GM12878 (cell line): ENCODE results near the gene SLC9C1. TPM values are rescaled to one million over a fixed set of nuclear protein-coding genes. Genes with fewer than 3 reads are reported as not detected.

Experiments used
- ATAC-seq: fragments of 200-7000 bp; cut with Tn5 transposase; 3 replicates; pipeline ENCODE4 v1.9.1; 2020; ENCODE audit warnings: mild to moderate bottlenecking, moderate library complexity
- BruUV-seq: library from RNA; stranded (reverse); fragments of 400-500 nt; replicated peaks from 2 replicates; lab custom pipeline; 2021; lab: Mats Ljungman, UMichigan
- CTCF ChIA-PET: fragments of 300-600 bp; sonication (Branson Sonifier 250); formaldehyde crosslinking; extraction: SDS; loops from one replicate; lab custom pipeline; 2021; ENCODE audit warnings: inconsistent platforms; lab: Yijun Ruan, JAX
- POLR2A ChIA-PET: fragments of 350-600 bp; formaldehyde crosslinking; extraction: SDS; loops from one replicate; lab custom pipeline; 2021; ENCODE audit warnings: inconsistent platforms; lab: Charles Lee
- RAD21 ChIA-PET: fragments of 300-600 bp; sonication (Branson Sonifier 250); formaldehyde crosslinking; loops from one replicate; lab custom pipeline; 2023; ENCODE audit warnings: antibody characterized with exemption; ENCODE audit not compliant: unreplicated experiment; lab: Charles Lee
- SMC1A ChIA-PET: fragments of 300-600 bp; sonication (Branson Sonifier 250); formaldehyde crosslinking; loops from one replicate; lab custom pipeline; 2023; ENCODE audit not compliant: unreplicated experiment, uncharacterized antibody; lab: Charles Lee
- DNase-seq: peaks from one replicate; pipeline ENCODE4 v3.0.0-alpha.2; 2011; ENCODE audit warnings: low read depth, low spot score
- FAIRE-seq: peaks from 3 replicates; lab custom pipeline; 2011; peaks lifted over from hg19 to GRCh38; lab: Jason Lieb, UNC
- H2AFZ ChIP-seq: 2 replicates; pipeline ENCODE4 v1.6.0; 2011; ENCODE audit warnings: low read depth, low read length, control low read depth; ENCODE audit not compliant: control insufficient read depth
- H3K27ac ChIP-seq: 2 replicates; pipeline ENCODE4 v1.5.1; 2011; ENCODE audit warnings: control low read depth; ENCODE audit not compliant: control insufficient read depth, insufficient read depth
- H3K27me3 ChIP-seq, 2 experiments: replicated peaks in 1 of 2; 2 replicates each; pipeline versions ENCODE4 v1.6.0 to v1.6.1; 2011; ENCODE audit warnings: low read length in 1 of 2; ENCODE audit not compliant: control insufficient read depth in 2 of 2, insufficient read depth in 2 of 2
- H3K36me3 ChIP-seq, 2 experiments: 2 replicates each; pipeline ENCODE4 v1.5.1; 2011; ENCODE audit warnings: low read length in 1 of 2; ENCODE audit not compliant: control insufficient read depth in 2 of 2, insufficient read depth in 2 of 2
- H3K4me1 ChIP-seq: 2 replicates; pipeline ENCODE4 v1.6.1; 2011; ENCODE audit warnings: mild to moderate bottlenecking, low read length, moderate library complexity, mixed read lengths; ENCODE audit not compliant: control insufficient read depth, insufficient read depth
- H3K4me2 ChIP-seq: 2 replicates; pipeline ENCODE4 v1.6.0; 2011; ENCODE audit warnings: control low read depth; ENCODE audit not compliant: control insufficient read depth, insufficient read depth
- H3K4me3 ChIP-seq: fragments of 200-600 bp; sonication (generic); 2 replicates; pipeline ENCODE4 v1.5.1; 2016
- H3K79me2 ChIP-seq: 2 replicates; pipeline ENCODE4 v1.6.0; 2011; ENCODE audit warnings: low read length; ENCODE audit not compliant: control insufficient read depth, insufficient read depth
- H3K9ac ChIP-seq: 2 replicates; pipeline ENCODE4 v1.8.0; 2011; ENCODE audit warnings: low read length, control low read depth, mixed read lengths; ENCODE audit not compliant: control insufficient read depth, insufficient read depth
- H3K9me3 ChIP-seq: replicated peaks from 3 replicates; pipeline ENCODE4 v1.5.1; 2011; ENCODE audit warnings: mild to moderate bottlenecking, low read length; ENCODE audit not compliant: control insufficient read depth, insufficient read depth
- H4K20me1 ChIP-seq: 2 replicates; pipeline ENCODE4 v1.6.0; 2011; ENCODE audit not compliant: control insufficient read depth, insufficient read depth
- ATF2 ChIP-seq: IDR thresholded peaks from 2 replicates; pipeline ENCODE4 v1.6.1; 2012; ENCODE audit warnings: low read length, inconsistent platforms
- CHD2 ChIP-seq: IDR thresholded peaks from 2 replicates; pipeline ENCODE4 v1.6.1; 2011; ENCODE audit warnings: low read depth, low read length, improper control_type of control experiment, borderline replicate concordance
- CHD4 ChIP-seq: fragments of 200-600 bp; sonication (generic); IDR thresholded peaks from 2 replicates; pipeline ENCODE4 v1.6.1; 2016; ENCODE audit warnings: mild to moderate bottlenecking
- CREB1 ChIP-seq: IDR thresholded peaks from 2 replicates; pipeline ENCODE4 v1.6.1; 2012; ENCODE audit warnings: low read depth, mild to moderate bottlenecking, inconsistent platforms
- ESRRA ChIP-seq: IDR thresholded peaks from 2 replicates; pipeline ENCODE4 v1.6.1; 2012; ENCODE audit warnings: mild to moderate bottlenecking, low read length, improper control_type of control experiment
- EZH2 ChIP-seq: IDR thresholded peaks from 2 replicates; pipeline ENCODE4 v1.6.1; 2012; ENCODE audit warnings: low read depth, mild to moderate bottlenecking, control low read depth, inconsistent platforms, low read length, borderline replicate concordance; ENCODE audit not compliant: control insufficient read depth
- IRF5 ChIP-seq: fragments of 450-650 bp; IDR thresholded peaks from 2 replicates; pipeline ENCODE4 v1.6.1; 2017; ENCODE audit warnings: borderline replicate concordance
- LARP7 ChIP-seq: fragments of 450-650 bp; IDR thresholded peaks from 2 replicates; pipeline ENCODE4 v1.6.1; 2017; ENCODE audit warnings: mild to moderate bottlenecking
- MXI1 ChIP-seq: fragments of 150-350 bp; IDR thresholded peaks from 2 replicates; pipeline ENCODE4 v1.6.1; 2011; ENCODE audit warnings: low read depth, mild to moderate bottlenecking, inconsistent platforms, low read length, improper control_type of control experiment
- POLR2A ChIP-seq: IDR thresholded peaks from 2 replicates; pipeline ENCODE4 v1.6.1; 2011; ENCODE audit warnings: low read depth, mild to moderate bottlenecking, low read length
- SKIL ChIP-seq: fragments of 450-650 bp; IDR thresholded peaks from 2 replicates; pipeline ENCODE4 v1.6.1; 2017; ENCODE audit warnings: mild to moderate bottlenecking, low read depth, inconsistent platforms; ENCODE audit not compliant: poor library complexity, severe bottlenecking
- SPI1 ChIP-seq: IDR thresholded peaks from 2 replicates; pipeline ENCODE4 v1.6.1; 2011; ENCODE audit warnings: low read depth, mild to moderate bottlenecking, low read length, moderate library complexity, borderline replicate concordance; ENCODE audit not compliant: insufficient read depth
- SRF ChIP-seq, 2 experiments: IDR thresholded peaks; 2 replicates each; pipeline ENCODE4 v1.6.1; 2011; ENCODE audit warnings: low read depth in 2 of 2, low read length in 2 of 2, mild to moderate bottlenecking in 1 of 2, moderate library complexity in 1 of 2
- USF1 ChIP-seq: IDR thresholded peaks from 2 replicates; pipeline ENCODE4 v1.6.1; 2011; ENCODE audit warnings: borderline replicate concordance, low read depth, mild to moderate bottlenecking, moderate library complexity, mixed read lengths, low read length; ENCODE audit not compliant: insufficient read depth; ENCODE audit errors: extremely low read length
- YBX1 ChIP-seq: fragments of 450-650 bp; IDR thresholded peaks from 2 replicates; pipeline ENCODE4 v1.6.1; 2016; ENCODE audit warnings: antibody characterized with exemption
- ZSCAN29 ChIP-seq: fragments of 450-650 bp; IDR thresholded peaks from 2 replicates; pipeline ENCODE4 v1.6.1; 2017; ENCODE audit warnings: mild to moderate bottlenecking, moderate library complexity
- WGBS: methylation state at CpG from one replicate; pipeline ENCODE4 v1.1.6; 2016; ENCODE audit warnings: low lambda C conversion rate; ENCODE audit not compliant: insufficient replicate concordance, insufficient coverage; ENCODE audit errors: missing lambda C conversion rate; 5-methylcytosine and 5-hydroxymethylcytosine counted together
- in situ Hi-C: fragments of 300-500 bp; cut with MboI; formaldehyde crosslinking; loops from 9 replicates; pipeline ENCODE4 v1.14.3; 2018; ENCODE audit warnings: mixed read lengths
- intact Hi-C: fragments of 100-400 bp; cut with micrococcal nuclease; formaldehyde crosslinking; loops from one replicate; pipeline ENCODE4 v1.14.2; 2022; ENCODE audit not compliant: unreplicated experiment
- polyA plus RNA-seq, 11 experiments: library from polyadenylated mRNA; depleted of rRNA in 4 of 11; unstranded in 6 of 11; stranded (reverse) in 5 of 11; fragments of >200 nt; fragmentation: Nextera tagmentation in 4 of 11; fragmentation: Illumina TruSeq in 1 of 11; extraction: Ambion mirVana in 4 of 11; extraction: Trizol in 1 of 11; gene quantifications; 1 replicate in 1 of 11; 2 replicates in 10 of 11; pipeline versions ENCODE4 v1.2.1 to v1.2.3, GENCODE V29; 2011 to 2016; ENCODE audit warnings: inconsistent platforms in 2 of 11, missing spikeins in 2 of 11, low read depth in 1 of 11
- total RNA-seq, 4 experiments: library from RNA; depleted of rRNA in 3 of 4; stranded (reverse); fragments of >200 nt in 3 of 4; fragmentation: Illumina TruSeq in 1 of 4; extraction: Trizol in 1 of 4; gene quantifications; 2 replicates each; pipeline versions ENCODE4 v1.2.1 to v1.2.3, GENCODE V29; 2013 to 2021

SLC9C1 gene
- total and polyA plus RNA-seq, 10 of the 15 experiments (the other 5 are each of a cell fraction or from before 2014, with no cell fraction given), result not detected

GRCh38 chr3:112175646-112176045, 118.4 kb downstream of the SLC9C1 start (continued):
- TF ChIP-seq SKIL, result no peak

- H2AFZ ChIP-seq, result no peak overlapping the region
- ChIA-PET POLR2A (no interaction called here), SMC1A (no interaction called here), RAD21 (interaction anchor here (0.6 kb wide), 1 partner anchor 63 kb away, joined by 3 read pairs; no protein-coding TSS in a partner anchor), CTCF (no interaction called here)
- H3K4me3 ChIP-seq, result no peak overlapping the region
- no peak for DNase-seq
- H3K4me2 ChIP-seq, result no peak overlapping the region
- H3K4me1 ChIP-seq, result no peaks in the 10 kb centered on the region
- no TSS peak for BruUV-seq
- no peak for ATAC-seq
- H3K27me3 ChIP-seq, result no peaks in the 10 kb centered on the region
- FAIRE-seq, result no peak
- H3K9me3 ChIP-seq, result no peaks in the 10 kb centered on the region
- no peak overlapping the region for H3K9ac ChIP-seq
- H3K36me3 ChIP-seq, result no peaks in the 10 kb centered on the region
- 97% methylated on average over 5 of the region's 5 CpGs for WGBS
- TF ChIP-seq CHD4 (no peak), SPI1 (no peak), SRF (IDR thresholded peaks at IDR 0.05; ENCODE audit: low read depth in 2 of 2, low read length in 2 of 2) (no peak), EZH2 (no peak), MXI1 (no peak), USF1 (no peak), ESRRA (no peak), CHD2 (no peak), ZSCAN29 (no peak), CREB1 (no peak), POLR2A (no peak), YBX1 (no peak), LARP7 (no peak), ATF2 (no peak), IRF5 (no peak)
- intact Hi-C loops (no loop called here), in situ Hi-C loops (no loop called here)
- no peaks in the 10 kb centered on the region for H4K20me1 ChIP-seq
- H3K79me2 ChIP-seq, result no peaks in the 10 kb centered on the region
- no peak overlapping the region for H3K27ac ChIP-seq
Observed at GRCh38 chr3:112175037-112175436, 119.0 kb downstream of the SLC9C1 start.
